HL-60 (cell line): ENCODE data around the gene CD276.

Experiments used
- DNase-seq, 2 experiments: peaks; one replicate each; pipeline ENCODE4 v3.0.0-alpha.2; 2010 to 2020; ENCODE audit warnings: low read depth in 1 of 2, low spot score in 1 of 2
- H3K27ac ChIP-seq: fragments of 250-450 bp; sonication (Bioruptor Pico); replicated peaks from 2 replicates; pipeline ENCODE4 v1.5.1; 2020; ENCODE audit warnings: mild to moderate bottlenecking, moderate library complexity
- H3K27me3 ChIP-seq: fragments of 250-450 bp; sonication (Bioruptor Pico); 2 replicates; pipeline ENCODE4 v1.5.1; 2021; ENCODE audit warnings: mild to moderate bottlenecking, moderate library complexity; ENCODE audit not compliant: insufficient read depth, poor library complexity, severe bottlenecking
- H3K4me3 ChIP-seq: replicated peaks from 2 replicates; pipeline ENCODE4 v1.5.1; 2011; ENCODE audit warnings: mild to moderate bottlenecking, control low read depth, low read length; ENCODE audit not compliant: insufficient read depth
- GABPA ChIP-seq: IDR thresholded peaks from 2 replicates; pipeline ENCODE4 v1.6.1; 2012; ENCODE audit warnings: low read depth
- POLR2AphosphoS5 ChIP-seq: IDR thresholded peaks from 2 replicates; pipeline ENCODE4 v1.6.1; 2012; ENCODE audit warnings: low read depth
- SPI1 ChIP-seq: IDR thresholded peaks from 2 replicates; pipeline ENCODE4 v1.6.1; 2012; ENCODE audit warnings: low read depth, mild to moderate bottlenecking, borderline replicate concordance
- TF ChIP-seq, protein P1 (sequence below): IDR thresholded peaks from 2 replicates; pipeline ENCODE4 v1.6.1; 2012; ENCODE audit warnings: low read depth; ENCODE audit not compliant: insufficient replicate concordance
- TF ChIP-seq, protein P2 (sequence below): IDR thresholded peaks from one replicate; pipeline ENCODE4 v1.5.1; 2011; ENCODE audit warnings: low read length, control low read depth, inconsistent platforms; ENCODE audit not compliant: insufficient read depth

The CD276 gene

GRCh38 chr15:73688455-73688854 lies 4.3 kb downstream of the CD276 start:
- H3K27me3 ChIP-seq: peaks cover 28% of the 10 kb centered on the region
- DNase-seq: no peak
- TF ChIP-seq, protein P1, sequence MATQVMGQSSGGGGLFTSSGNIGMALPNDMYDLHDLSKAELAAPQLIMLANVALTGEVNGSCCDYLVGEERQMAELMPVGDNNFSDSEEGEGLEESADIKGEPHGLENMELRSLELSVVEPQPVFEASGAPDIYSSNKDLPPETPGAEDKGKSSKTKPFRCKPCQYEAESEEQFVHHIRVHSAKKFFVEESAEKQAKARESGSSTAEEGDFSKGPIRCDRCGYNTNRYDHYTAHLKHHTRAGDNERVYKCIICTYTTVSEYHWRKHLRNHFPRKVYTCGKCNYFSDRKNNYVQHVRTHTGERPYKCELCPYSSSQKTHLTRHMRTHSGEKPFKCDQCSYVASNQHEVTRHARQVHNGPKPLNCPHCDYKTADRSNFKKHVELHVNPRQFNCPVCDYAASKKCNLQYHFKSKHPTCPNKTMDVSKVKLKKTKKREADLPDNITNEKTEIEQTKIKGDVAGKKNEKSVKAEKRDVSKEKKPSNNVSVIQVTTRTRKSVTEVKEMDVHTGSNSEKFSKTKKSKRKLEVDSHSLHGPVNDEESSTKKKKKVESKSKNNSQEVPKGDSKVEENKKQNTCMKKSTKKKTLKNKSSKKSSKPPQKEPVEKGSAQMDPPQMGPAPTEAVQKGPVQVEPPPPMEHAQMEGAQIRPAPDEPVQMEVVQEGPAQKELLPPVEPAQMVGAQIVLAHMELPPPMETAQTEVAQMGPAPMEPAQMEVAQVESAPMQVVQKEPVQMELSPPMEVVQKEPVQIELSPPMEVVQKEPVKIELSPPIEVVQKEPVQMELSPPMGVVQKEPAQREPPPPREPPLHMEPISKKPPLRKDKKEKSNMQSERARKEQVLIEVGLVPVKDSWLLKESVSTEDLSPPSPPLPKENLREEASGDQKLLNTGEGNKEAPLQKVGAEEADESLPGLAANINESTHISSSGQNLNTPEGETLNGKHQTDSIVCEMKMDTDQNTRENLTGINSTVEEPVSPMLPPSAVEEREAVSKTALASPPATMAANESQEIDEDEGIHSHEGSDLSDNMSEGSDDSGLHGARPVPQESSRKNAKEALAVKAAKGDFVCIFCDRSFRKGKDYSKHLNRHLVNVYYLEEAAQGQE: no peak
- TF ChIP-seq, protein P2, sequence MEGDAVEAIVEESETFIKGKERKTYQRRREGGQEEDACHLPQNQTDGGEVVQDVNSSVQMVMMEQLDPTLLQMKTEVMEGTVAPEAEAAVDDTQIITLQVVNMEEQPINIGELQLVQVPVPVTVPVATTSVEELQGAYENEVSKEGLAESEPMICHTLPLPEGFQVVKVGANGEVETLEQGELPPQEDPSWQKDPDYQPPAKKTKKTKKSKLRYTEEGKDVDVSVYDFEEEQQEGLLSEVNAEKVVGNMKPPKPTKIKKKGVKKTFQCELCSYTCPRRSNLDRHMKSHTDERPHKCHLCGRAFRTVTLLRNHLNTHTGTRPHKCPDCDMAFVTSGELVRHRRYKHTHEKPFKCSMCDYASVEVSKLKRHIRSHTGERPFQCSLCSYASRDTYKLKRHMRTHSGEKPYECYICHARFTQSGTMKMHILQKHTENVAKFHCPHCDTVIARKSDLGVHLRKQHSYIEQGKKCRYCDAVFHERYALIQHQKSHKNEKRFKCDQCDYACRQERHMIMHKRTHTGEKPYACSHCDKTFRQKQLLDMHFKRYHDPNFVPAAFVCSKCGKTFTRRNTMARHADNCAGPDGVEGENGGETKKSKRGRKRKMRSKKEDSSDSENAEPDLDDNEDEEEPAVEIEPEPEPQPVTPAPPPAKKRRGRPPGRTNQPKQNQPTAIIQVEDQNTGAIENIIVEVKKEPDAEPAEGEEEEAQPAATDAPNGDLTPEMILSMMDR: no peak
- no peak for TF ChIP-seq POLR2AphosphoS5
- TF ChIP-seq SPI1: no peak
- no peak for TF ChIP-seq GABPA
- no peak overlapping the region for H3K4me3 ChIP-seq
- H3K27ac ChIP-seq: no peak overlapping the region

- Histone ChIP-seq H3K27ac (no peak overlapping the region), H3K27me3 (peaks cover 4% of the 10 kb centered on the region), H3K4me3 (no peak overlapping the region)
- DNase-seq: no peak
- TF ChIP-seq, protein P1: no peak
- TF ChIP-seq, protein P2: no peak
- TF ChIP-seq GABPA (no peak), SPI1 (no peak), POLR2AphosphoS5 (no peak)
These were observed 7.2 kb downstream of the CD276 start for GRCh38 chr15:73691396-73691795.

DNA sequence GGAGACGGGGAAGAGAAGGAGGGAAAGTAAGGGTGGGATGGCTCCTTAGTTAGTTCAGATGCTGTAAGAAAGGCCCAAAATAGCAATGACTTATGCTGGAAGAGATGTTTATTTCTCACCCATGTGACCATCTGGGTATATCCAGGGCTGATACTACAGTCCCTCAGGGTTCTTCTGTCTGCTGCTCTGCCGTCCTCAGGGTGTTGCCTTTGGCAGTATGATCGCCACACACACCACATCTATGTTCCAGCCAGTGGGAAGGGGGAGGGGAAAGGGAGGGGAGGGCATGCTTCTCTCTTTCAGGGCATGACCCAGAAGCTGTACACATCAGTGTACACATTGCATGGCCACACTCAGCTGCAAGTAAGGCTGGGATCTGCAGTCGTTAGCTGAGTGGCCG lies 10.2 kb downstream of the CD276 start:
- Histone ChIP-seq H3K27ac (no peak overlapping the region), H3K4me3 (no peak overlapping the region)
- no peak for DNase-seq

More for the DNA sequence above, 10.2 kb downstream of the CD276 start:
- no peak for TF ChIP-seq GABPA
- TF ChIP-seq SPI1: no peak
- TF ChIP-seq POLR2AphosphoS5: no peak
- TF ChIP-seq, protein P2: no peak
- TF ChIP-seq, protein P1: no peak
- no peaks in the 10 kb centered on the region for H3K27me3 ChIP-seq
